Stimulated activated CD4-positive, alpha-beta T cell treated with anti-CD3 and anti-CD28 coated beads, Interleukin-15, amount 100 ng/mL, for 1 hour (primary cell): ENCODE data around the gene ENTREP3.
A peak's percentile ranks its signal among the peaks of the same experiment; 100 is the strongest.
"Not testable (repeated sequence)": the region's sequence is repeated elsewhere in the genome, so short reads cannot be mapped to it uniquely, and the experiment has no call there.

Experiments
- DNase-seq, 2 donors: peaks; one replicate each; pipeline ENCODE4 v3.0.0-alpha.2; 2020; ENCODE audit warnings: low read depth in 1 of 2, low spot score in 1 of 2

The ENTREP3 gene

GRCh38 chr1:155251566-155251965, 3.7 kb downstream of the ENTREP3 start:
- no peak for DNase-seq

- peak; percentile 91 to 96 for DNase-seq
Observed at GRCh38 chr1:155250633-155251449, 4.4 kb downstream of the ENTREP3 start.

GRCh38 chr1:155250246-155250632, 5.0 kb downstream of the ENTREP3 start:
- no peak for DNase-seq

- no peak for DNase-seq
Observed at GRCh38 chr1:155247667-155248553, 7.4 kb downstream of the ENTREP3 start.

GRCh38 chr1:155246796-155247195, 8.5 kb downstream of the ENTREP3 start:
- not testable (repeated sequence) for DNase-seq

- DNase-seq: no peak
Observed at GRCh38 chr1:155245163-155245524, 10.1 kb downstream of the ENTREP3 start.

GRCh38 chr1:155244368-155245162, 10.7 kb downstream of the ENTREP3 start:
- peak; percentile 68 to 83 for DNase-seq

- DNase-seq: no peak
Observed at GRCh38 chr1:155242805-155243358, 12.4 kb downstream of the ENTREP3 start.

GRCh38 chr1:155241841-155242264, 13.4 kb downstream of the ENTREP3 start:
- no peak for DNase-seq

- DNase-seq: no peak
Observed at GRCh38 chr1:155241069-155241679, 14.1 kb downstream of the ENTREP3 start.

GRCh38 chr1:155236451-155236850, 18.8 kb downstream of the ENTREP3 start:
- no peak for DNase-seq

- not testable (repeated sequence) for DNase-seq
Observed at GRCh38 chr1:155235375-155235774, 19.9 kb downstream of the ENTREP3 start.

GRCh38 chr1:155233502-155233901, 21.8 kb downstream of the ENTREP3 start:
- DNase-seq: not testable (repeated sequence)

GRCh38 chr1:155232001-155232978, 23.0 kb downstream of the ENTREP3 start:
- not testable (repeated sequence) for DNase-seq

- DNase-seq: not testable (repeated sequence)
Observed at GRCh38 chr1:155231302-155231701, 24.0 kb downstream of the ENTREP3 start.

GRCh38 chr1:155228096-155228427, 27.2 kb downstream of the ENTREP3 start:
- no peak for DNase-seq

- DNase-seq: peak; percentile 94 to 98
Observed at GRCh38 chr1:155227261-155228095, 27.8 kb downstream of the ENTREP3 start.

GRCh38 chr1:155226910-155227260, 28.4 kb downstream of the ENTREP3 start:
- DNase-seq: no peak
